MCF 10A (cell line): Measurements from ENCODE around the gene ATP6V1C2. TPM values are rescaled to one million over a fixed set of nuclear protein-coding genes. Genes with fewer than 3 reads are reported as not detected.

ENCODE experiments used
- BruUV-seq: library from RNA; stranded (reverse); fragments of 400-500 nt; replicated peaks from 2 replicates; lab custom pipeline; 2021; lab: Mats Ljungman, UMichigan
- CTCF ChIA-PET: fragments of 300-600 bp; sonication (Branson Sonifier 250); formaldehyde crosslinking; extraction: SDS; loops from one replicate; lab custom pipeline; 2021; ENCODE audit warnings: antibody characterized with exemption, inconsistent platforms; lab: Yijun Ruan, JAX
- POLR2A ChIA-PET: fragments of 300-600, 350-650 bp; sonication (Branson Sonifier 250); formaldehyde crosslinking; extraction: SDS; loops from one replicate; lab custom pipeline; 2020; ENCODE audit warnings: antibody characterized with exemption, inconsistent platforms; lab: Yijun Ruan, JAX
- DNase-seq: peaks from one replicate; pipeline ENCODE4 v3.0.0-alpha.2; 2018; ENCODE audit not compliant: unreplicated experiment
- H3K27ac Mint-ChIP-seq: one replicate; pipeline ENCODE4 v1.8.0; 2022; ENCODE audit warnings: mild to moderate bottlenecking, low read depth, mixed read lengths; ENCODE audit not compliant: unreplicated experiment
- H3K27me3 Mint-ChIP-seq: one replicate; pipeline ENCODE4 v1.8.0; 2022; ENCODE audit warnings: mixed read lengths; ENCODE audit not compliant: insufficient read depth, unreplicated experiment
- H3K36me3 Mint-ChIP-seq: one replicate; pipeline ENCODE4 v1.8.0; 2022; ENCODE audit warnings: mild to moderate bottlenecking, moderate library complexity, mixed read lengths; ENCODE audit not compliant: insufficient read depth, unreplicated experiment
- H3K4me1 Mint-ChIP-seq: one replicate; pipeline ENCODE4 v1.8.0; 2022; ENCODE audit warnings: mixed read lengths; ENCODE audit not compliant: insufficient read depth, unreplicated experiment
- H3K4me3 Mint-ChIP-seq: one replicate; pipeline ENCODE4 v1.8.0; 2022; ENCODE audit warnings: mild to moderate bottlenecking, moderate library complexity, mixed read lengths; ENCODE audit not compliant: unreplicated experiment
- H3K9me3 Mint-ChIP-seq: one replicate; pipeline ENCODE4 v1.8.0; 2022; ENCODE audit warnings: mixed read lengths; ENCODE audit not compliant: unreplicated experiment
- intact Hi-C: fragments of 100-400 bp; cut with micrococcal nuclease; formaldehyde crosslinking; loops from 2 replicates; pipeline ENCODE4 v1.14.1; 2022
- total RNA-seq: library from RNA; stranded (reverse); gene quantifications from 2 replicates; pipeline ENCODE4 v1.2.3, GENCODE V29; 2022
- TF ChIP-seq, protein P1 (sequence below): fragments of 200-600 bp; IDR thresholded peaks from one replicate; pipeline ENCODE4 v1.8.0; 2022; ENCODE audit warnings: antibody characterized with exemption, mild to moderate bottlenecking; ENCODE audit not compliant: unreplicated experiment

The ATP6V1C2 gene
- total RNA-seq, 1 experiment from 2014 or later: 0.19 TPM

DNA sequence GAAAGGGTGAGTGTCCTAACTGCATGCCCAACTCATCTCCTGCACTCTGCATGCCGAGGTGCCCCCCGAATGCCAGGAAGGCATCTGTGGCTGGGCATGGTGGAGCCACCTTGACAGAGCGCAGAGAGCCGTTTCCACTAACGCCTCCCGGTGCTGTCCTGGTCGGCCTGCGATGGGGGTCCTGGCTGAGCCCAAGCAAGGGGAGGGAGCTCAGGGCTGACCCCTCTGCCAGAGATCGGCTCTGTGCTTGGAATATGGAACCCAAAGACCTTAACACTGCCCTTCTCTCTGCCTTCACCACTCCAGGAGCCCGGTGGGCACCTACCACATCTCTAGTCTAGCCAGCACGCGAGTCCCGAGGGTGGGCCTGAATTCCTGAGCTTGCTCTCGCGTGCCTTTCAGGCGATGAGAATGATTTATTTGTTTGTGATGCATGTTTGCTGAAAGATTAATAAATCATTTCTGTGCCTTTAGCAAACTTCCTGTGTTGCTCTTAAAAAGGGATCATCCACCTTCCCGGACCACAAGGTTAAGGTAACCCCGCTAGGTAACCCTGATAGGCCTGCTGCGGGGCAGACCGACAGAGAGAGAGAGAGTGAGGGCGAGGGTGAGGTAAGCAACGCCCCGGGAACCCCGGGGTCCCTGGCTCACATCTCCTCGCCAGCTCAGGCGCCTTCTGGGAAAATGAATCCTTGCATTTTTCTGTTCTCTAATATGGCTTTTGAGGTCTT is 55.8 kb downstream of the ATP6V1C2 start:
- H3K4me3 Mint-ChIP-seq: no peak overlapping the region
- no peaks in the 10 kb centered on the region for H3K27me3 Mint-ChIP-seq
- no peak overlapping the region for H3K27ac Mint-ChIP-seq
- ChIA-PET CTCF (interaction anchor here (0.7 kb wide), 2 partner anchors 44 to 55 kb away, joined by 3 read pairs; no protein-coding TSS in a partner anchor), POLR2A (no interaction called here)
- intact Hi-C loops: no loop called here
- no peak for DNase-seq
- no TSS peak for BruUV-seq
- TF ChIP-seq, protein P1, sequence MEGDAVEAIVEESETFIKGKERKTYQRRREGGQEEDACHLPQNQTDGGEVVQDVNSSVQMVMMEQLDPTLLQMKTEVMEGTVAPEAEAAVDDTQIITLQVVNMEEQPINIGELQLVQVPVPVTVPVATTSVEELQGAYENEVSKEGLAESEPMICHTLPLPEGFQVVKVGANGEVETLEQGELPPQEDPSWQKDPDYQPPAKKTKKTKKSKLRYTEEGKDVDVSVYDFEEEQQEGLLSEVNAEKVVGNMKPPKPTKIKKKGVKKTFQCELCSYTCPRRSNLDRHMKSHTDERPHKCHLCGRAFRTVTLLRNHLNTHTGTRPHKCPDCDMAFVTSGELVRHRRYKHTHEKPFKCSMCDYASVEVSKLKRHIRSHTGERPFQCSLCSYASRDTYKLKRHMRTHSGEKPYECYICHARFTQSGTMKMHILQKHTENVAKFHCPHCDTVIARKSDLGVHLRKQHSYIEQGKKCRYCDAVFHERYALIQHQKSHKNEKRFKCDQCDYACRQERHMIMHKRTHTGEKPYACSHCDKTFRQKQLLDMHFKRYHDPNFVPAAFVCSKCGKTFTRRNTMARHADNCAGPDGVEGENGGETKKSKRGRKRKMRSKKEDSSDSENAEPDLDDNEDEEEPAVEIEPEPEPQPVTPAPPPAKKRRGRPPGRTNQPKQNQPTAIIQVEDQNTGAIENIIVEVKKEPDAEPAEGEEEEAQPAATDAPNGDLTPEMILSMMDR: no peak
- H3K9me3 Mint-ChIP-seq: no peaks in the 10 kb centered on the region
- H3K4me1 Mint-ChIP-seq: peaks cover 6% of the 10 kb centered on the region
- H3K36me3 Mint-ChIP-seq: peaks cover 25% of the 10 kb centered on the region

DNA sequence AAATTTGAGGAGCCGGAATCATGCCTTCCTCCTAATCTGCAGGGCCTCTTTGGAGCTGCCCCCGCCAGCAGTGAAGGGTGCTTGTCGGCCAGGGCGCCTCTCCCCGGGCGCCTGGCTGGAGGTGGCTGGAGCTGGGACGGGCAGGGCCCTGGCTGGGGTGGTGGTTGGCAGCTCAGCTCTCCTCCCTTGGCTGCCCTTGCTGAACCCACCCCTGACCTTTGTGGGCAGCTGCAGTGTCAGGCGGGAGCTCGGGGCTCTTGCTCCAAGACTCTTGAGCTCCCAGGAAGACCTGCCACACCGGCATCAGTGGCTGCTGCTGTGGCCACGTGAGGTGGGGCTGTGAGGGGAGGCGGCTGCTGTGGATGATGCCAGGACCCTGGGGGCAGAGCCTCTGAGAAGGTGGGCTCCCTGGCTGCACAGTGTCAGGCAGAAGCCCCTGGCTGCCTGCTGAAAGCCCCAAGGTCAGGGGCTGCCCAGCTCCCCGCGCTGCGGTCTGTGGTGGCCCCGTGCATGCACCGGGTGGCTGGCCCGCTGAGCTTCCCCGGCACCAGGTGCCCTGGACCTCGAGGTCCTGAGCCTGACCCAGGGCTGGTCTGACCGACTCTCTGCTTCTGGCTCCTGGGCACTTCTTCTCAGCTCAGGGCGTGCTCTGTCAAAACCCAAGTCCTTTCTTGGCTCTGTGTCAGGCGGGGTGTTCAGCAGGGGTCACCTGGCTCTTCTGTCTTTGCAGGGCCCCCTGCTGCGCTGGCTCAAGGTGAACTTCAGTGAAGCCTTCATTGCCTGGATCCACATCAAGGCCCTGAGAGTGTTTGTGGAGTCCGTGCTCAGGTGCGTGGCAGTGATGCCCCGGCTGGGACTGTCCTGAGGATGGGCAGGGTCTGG is 56.7 kb downstream of the ATP6V1C2 start:
- BruUV-seq: no TSS peak
- Mint-ChIP-seq H3K4me1 (peaks cover 6% of the 10 kb centered on the region), H3K27me3 (no peaks in the 10 kb centered on the region), H3K27ac (no peak overlapping the region), H3K36me3 (peaks cover 33% of the 10 kb centered on the region), H3K4me3 (no peak overlapping the region), H3K9me3 (no peaks in the 10 kb centered on the region)
- intact Hi-C loops: no loop called here
- TF ChIP-seq, protein P1: no peak
- POLR2A ChIA-PET: no interaction called here
- DNase-seq: no peak
- CTCF ChIA-PET: interaction anchor here (0.6 to 0.7 kb wide), 3 partner anchors 45 to 71 kb away, joined by 3 read pairs; no protein-coding TSS in a partner anchor

DNA sequence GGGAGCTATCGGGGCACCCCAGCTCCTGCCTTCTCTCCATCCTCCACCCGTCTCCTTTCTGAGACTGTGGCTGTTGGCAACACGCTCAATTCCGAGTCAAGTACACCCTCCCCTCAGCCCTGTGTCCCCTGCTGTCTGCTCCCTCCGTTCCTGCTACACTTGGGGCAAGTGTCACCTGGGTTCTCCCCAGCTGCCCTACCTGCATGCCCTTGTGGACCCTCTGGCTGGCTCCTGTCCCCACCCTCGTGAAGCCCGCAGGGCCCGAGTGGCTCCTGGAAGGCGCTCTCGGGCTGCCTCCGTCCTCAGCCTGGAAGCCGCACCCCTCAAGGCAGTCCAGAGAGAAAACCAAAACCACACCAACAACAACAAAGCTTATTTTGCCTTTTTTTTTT is 57.3 kb downstream of the ATP6V1C2 start:
- H3K4me1 Mint-ChIP-seq: peaks cover 6% of the 10 kb centered on the region
- TF ChIP-seq, protein P1: no peak
- intact Hi-C loops: no loop called here
- ChIA-PET CTCF (interaction anchor here (0.6 to 0.7 kb wide), 3 partner anchors 34 to 979 kb away, joined by 3 to 4 read pairs (median 3); partner anchors contain the start of gene PDIA6), POLR2A (no interaction called here)
- H3K9me3 Mint-ChIP-seq: no peaks in the 10 kb centered on the region
- peaks cover 39% of the 10 kb centered on the region for H3K36me3 Mint-ChIP-seq
- no peak overlapping the region for H3K4me3 Mint-ChIP-seq
- no peak overlapping the region for H3K27ac Mint-ChIP-seq
- no peaks in the 10 kb centered on the region for H3K27me3 Mint-ChIP-seq
- no TSS peak for BruUV-seq
- DNase-seq: no peak
